ENCODE data around the gene ELK3.

Gene ELK3

GRCh38 chr12:96187956-96188355, 6.2 kb upstream of the ELK3 start:
- no peak for DNase-seq (ENCODE audit: low spot score)

- DNase-seq (ENCODE audit: low spot score) = no peak
Observed at GRCh38 chr12:96189781-96190180, 4.4 kb upstream of the ELK3 start.

- no peak for DNase-seq (ENCODE audit: low spot score)
Observed at GRCh38 chr12:96190413-96191108, 3.6 kb upstream of the ELK3 start.

- no peak for DNase-seq (ENCODE audit: low spot score)
Observed at GRCh38 chr12:96192926-96193573, 1.1 kb upstream of the ELK3 start.

- DNase-seq (ENCODE audit: low spot score) = no peak
Observed at GRCh38 chr12:96194576-96194889, 358 bp downstream of the ELK3 start.

- DNase-seq (ENCODE audit: low spot score) = no peak
Observed at GRCh38 chr12:96194971-96195844, 1.0 kb downstream of the ELK3 start.

GRCh38 chr12:96195845-96196451, 1.8 kb downstream of the ELK3 start:
- peak; percentile 54 for DNase-seq (ENCODE audit: low spot score)

- DNase-seq (ENCODE audit: low spot score) = no peak
Observed at GRCh38 chr12:96196781-96197180, 2.6 kb downstream of the ELK3 start.

- DNase-seq (ENCODE audit: low spot score) = no peak
Observed at GRCh38 chr12:96197503-96198272, 3.5 kb downstream of the ELK3 start.

- no peak for DNase-seq (ENCODE audit: low spot score)
Observed at GRCh38 chr12:96198965-96199364, 4.8 kb downstream of the ELK3 start.

GRCh38 chr12:96199464-96199863, 5.3 kb downstream of the ELK3 start:
- no peak for DNase-seq (ENCODE audit: low spot score)

GRCh38 chr12:96201272-96202227, 7.4 kb downstream of the ELK3 start:
- DNase-seq (ENCODE audit: low spot score) = no peak

GRCh38 chr12:96204381-96204780, 10.2 kb downstream of the ELK3 start:
- DNase-seq (ENCODE audit: low spot score) = no peak

- DNase-seq (ENCODE audit: low spot score) = no peak
Observed at GRCh38 chr12:96205908-96206307, 11.7 kb downstream of the ELK3 start.

GRCh38 chr12:96206936-96207662, 12.9 kb downstream of the ELK3 start:
- DNase-seq (ENCODE audit: low spot score) = no peak

GRCh38 chr12:96208346-96208745, 14.2 kb downstream of the ELK3 start:
- no peak for DNase-seq (ENCODE audit: low spot score)

- no peak for DNase-seq (ENCODE audit: low spot score)
Observed at GRCh38 chr12:96208801-96209549, 14.8 kb downstream of the ELK3 start.

GRCh38 chr12:96210376-96211055, 16.3 kb downstream of the ELK3 start:
- DNase-seq (ENCODE audit: low spot score) = no peak

Data from SK-N-DZ (cell line).